ENCODE data around the gene MAP1LC3B. TPM values are rescaled to one million over a fixed set of nuclear protein-coding genes. Genes with fewer than 3 reads are reported as not detected.
A peak's percentile ranks its signal among the peaks of the same experiment; 100 is the strongest.

Gene MAP1LC3B
- total RNA-seq, 1 donor = 54.9 TPM

- no peak overlapping the region for H3K4me3 ChIP-seq (ENCODE audit: low read depth, low read length)
- TF ChIP-seq, protein P1, sequence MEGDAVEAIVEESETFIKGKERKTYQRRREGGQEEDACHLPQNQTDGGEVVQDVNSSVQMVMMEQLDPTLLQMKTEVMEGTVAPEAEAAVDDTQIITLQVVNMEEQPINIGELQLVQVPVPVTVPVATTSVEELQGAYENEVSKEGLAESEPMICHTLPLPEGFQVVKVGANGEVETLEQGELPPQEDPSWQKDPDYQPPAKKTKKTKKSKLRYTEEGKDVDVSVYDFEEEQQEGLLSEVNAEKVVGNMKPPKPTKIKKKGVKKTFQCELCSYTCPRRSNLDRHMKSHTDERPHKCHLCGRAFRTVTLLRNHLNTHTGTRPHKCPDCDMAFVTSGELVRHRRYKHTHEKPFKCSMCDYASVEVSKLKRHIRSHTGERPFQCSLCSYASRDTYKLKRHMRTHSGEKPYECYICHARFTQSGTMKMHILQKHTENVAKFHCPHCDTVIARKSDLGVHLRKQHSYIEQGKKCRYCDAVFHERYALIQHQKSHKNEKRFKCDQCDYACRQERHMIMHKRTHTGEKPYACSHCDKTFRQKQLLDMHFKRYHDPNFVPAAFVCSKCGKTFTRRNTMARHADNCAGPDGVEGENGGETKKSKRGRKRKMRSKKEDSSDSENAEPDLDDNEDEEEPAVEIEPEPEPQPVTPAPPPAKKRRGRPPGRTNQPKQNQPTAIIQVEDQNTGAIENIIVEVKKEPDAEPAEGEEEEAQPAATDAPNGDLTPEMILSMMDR (IDR thresholded peaks at IDR 0.05; ENCODE audit: insufficient read depth, low read length) = no peak
- DNase-seq (ENCODE audit: low read depth) = peak; percentile 3
Observed at GRCh38 chr16:87351320-87351698, 40.8 kb upstream of the MAP1LC3B start.

GRCh38 chr16:87352818-87353217 is 39.3 kb upstream of the MAP1LC3B start:
- TF ChIP-seq, protein P1 (IDR thresholded peaks at IDR 0.05; ENCODE audit: insufficient read depth, low read length) = no peak
- DNase-seq (ENCODE audit: low read depth) = no peak
- H3K4me3 ChIP-seq (ENCODE audit: low read depth, low read length) = no peak overlapping the region

GRCh38 chr16:87353613-87354012 is 38.5 kb upstream of the MAP1LC3B start:
- DNase-seq (ENCODE audit: low read depth) = no peak
- TF ChIP-seq, protein P1 (IDR thresholded peaks at IDR 0.05; ENCODE audit: insufficient read depth, low read length) = no peak
- no peak overlapping the region for H3K4me3 ChIP-seq (ENCODE audit: low read depth, low read length)

DNA sequence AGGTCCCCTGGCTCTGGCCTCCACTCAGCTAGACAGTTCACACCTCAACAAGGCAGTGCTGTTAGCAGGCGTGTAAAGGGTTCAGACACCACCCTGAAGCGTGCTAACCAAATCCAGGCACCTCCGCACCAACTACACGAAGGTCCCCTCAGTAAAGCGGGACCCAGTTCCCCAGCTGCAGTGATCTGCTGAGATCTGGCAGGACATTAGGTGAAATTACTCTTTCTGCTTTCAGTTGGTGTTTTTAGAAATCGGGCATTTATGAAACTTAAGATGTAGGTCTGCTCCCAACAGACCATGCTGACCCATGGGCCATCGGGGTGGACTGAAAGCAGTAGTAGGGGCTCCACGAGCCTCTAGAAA is 35.7 kb upstream of the MAP1LC3B start:
- no peak overlapping the region for H3K4me3 ChIP-seq (ENCODE audit: low read depth, low read length)
- TF ChIP-seq, protein P1 (IDR thresholded peaks at IDR 0.05; ENCODE audit: insufficient read depth, low read length) = no peak
- no peak for DNase-seq (ENCODE audit: low read depth)

- no peak overlapping the region for H3K4me3 ChIP-seq (ENCODE audit: low read depth, low read length)
- DNase-seq (ENCODE audit: low read depth) = no peak
- TF ChIP-seq, protein P1 (IDR thresholded peaks at IDR 0.05; ENCODE audit: insufficient read depth, low read length) = no peak
Observed at GRCh38 chr16:87358250-87358649, 33.9 kb upstream of the MAP1LC3B start.

GRCh38 chr16:87358696-87359095 is 33.4 kb upstream of the MAP1LC3B start:
- no peak for DNase-seq (ENCODE audit: low read depth)
- TF ChIP-seq, protein P1 (IDR thresholded peaks at IDR 0.05; ENCODE audit: insufficient read depth, low read length) = no peak
- H3K4me3 ChIP-seq (ENCODE audit: low read depth, low read length) = no peak overlapping the region

GRCh38 chr16:87359121-87359520 is 33.0 kb upstream of the MAP1LC3B start:
- H3K4me3 ChIP-seq (ENCODE audit: low read depth, low read length) = no peak overlapping the region
- DNase-seq (ENCODE audit: low read depth) = no peak
- TF ChIP-seq, protein P1 (IDR thresholded peaks at IDR 0.05; ENCODE audit: insufficient read depth, low read length) = no peak

All from fibroblast of the aortic adventitia (primary cell).